Adrenal gland (tissue), 12 donors: Measurements from ENCODE around the gene HEMGN. TPM values are rescaled to one million over a fixed set of nuclear protein-coding genes. Genes with fewer than 3 reads are reported as not detected.

ENCODE experiments used
- DNase-seq, 7 donors: peaks; one replicate each; pipeline ENCODE4 v3.0.0-alpha.2; 2019 to 2020
- H3K27ac ChIP-seq, 5 donors: fragments of 200-600 bp; sonication (generic) in 4 of 5; 1 replicate in 3 of 5; 2 replicates in 2 of 5; pipeline versions ENCODE4 v1.5.1 to v1.8.0; 2016 to 2020; ENCODE audit warnings: mild to moderate bottlenecking in 1 of 5
- H3K27me3 ChIP-seq: fragments of 200-600 bp; 2 replicates; pipeline ENCODE4 v1.8.0; 2021
- H3K36me3 ChIP-seq, 2 donors: fragments of 200-600 bp; replicated peaks in 1 of 2; 1 replicate in 1 of 2; 2 replicates in 1 of 2; pipeline versions ENCODE4 v1.5.1 to v1.8.0; 2018 to 2022
- H3K4me1 ChIP-seq, 2 donors: fragments of 200-600 bp; replicated peaks in 1 of 2; 1 replicate in 1 of 2; 2 replicates in 1 of 2; pipeline versions ENCODE4 v1.5.1 to v1.8.0; 2018 to 2021
- H3K4me3 ChIP-seq, 4 donors: fragments of 200-600 bp; sonication (generic) in 3 of 4; one replicate each; pipeline ENCODE4 v1.5.1; 2016 to 2018
- H3K9me3 ChIP-seq, 3 donors: fragments of 200-600 bp; sonication (generic) in 1 of 3; replicated peaks in 1 of 3; 1 replicate in 2 of 3; 2 replicates in 1 of 3; pipeline versions ENCODE4 v1.5.1 to v1.8.0; 2016 to 2021
- CTCF ChIP-seq, 6 experiments: fragments of 450-650 bp in 4 of 6; fragments of 200-600 bp in 2 of 6; sonication (generic) in 1 of 6; IDR thresholded peaks; 1 replicate in 5 of 6; 2 replicates in 1 of 6; pipeline versions ENCODE4 v1.5.1 to v1.8.0; 2016 to 2021; ENCODE audit warnings: antibody characterized with exemption in 6 of 6, mild to moderate bottlenecking in 2 of 6, moderate library complexity in 1 of 6
- POLR2A ChIP-seq, 2 donors: fragments of 450-650 bp; IDR thresholded peaks; one replicate each; pipeline ENCODE4 v1.6.1; 2017; ENCODE audit warnings: antibody characterized with exemption in 2 of 2, mild to moderate bottlenecking in 2 of 2, moderate library complexity in 1 of 2
- WGBS, 4 donors: extraction: QIAGEN DNeasy Blood & Tissue Kit in 2 of 4; methylation state at CpG; one replicate each; pipeline versions ENCODE4 v1.1.5 to v1.1.7; 2013 to 2017; 5-methylcytosine and 5-hydroxymethylcytosine counted together
- intact Hi-C, 2 donors: fragments of 100-400 bp; cut with DNase I; formaldehyde crosslinking; loops; one replicate each; pipeline versions ENCODE4 v1.14.1 to v1.15.0; 2022 to 2023
- polyA plus RNA-seq, 3 donors: library from polyadenylated mRNA; stranded (reverse); fragments of 200-250 nt in 2 of 3; fragments of 350-450 nt in 1 of 3; fragmentation: Illumina TruSeq in 1 of 3; extraction: RNeasy Lipid Tissue Mini Kit (QIAGEN cat#74804) in 1 of 3; gene quantifications; one replicate each; pipeline ENCODE4 v1.2.3, GENCODE V29; 2013 to 2014
- small RNA-seq, 2 donors: library from RNA; depleted of rRNA; stranded (forward); fragments of <200 nt; gene quantifications; one replicate each; pipeline ENCODE3, GENCODE V24; 2016
- total RNA-seq, 9 donors: library from RNA; depleted of rRNA in 4 of 9; stranded (reverse); fragments of >200 nt in 4 of 9; fragments of 120-200 nt in 1 of 9; fragmentation: NEBNext Ultra II Directional in 1 of 9; extraction: Animal tissue kit (Norgen Biotek cat#: 25700) in 1 of 9; gene quantifications; one replicate each; pipeline versions ENCODE4 v1.1.0 to v1.2.4, GENCODE V29; 2013 to 2023
- donor health status: healthy with polysubstance abuse.
- donor health status: Bipolar disorder and iron deficiency.
- donor health status: DM: yes; HTN: yes; CAD: no.
- donor health status: DM: no; HTN: no; CAD: no.
- donor health status: DM: no; HTN: no; CAD: no.
- donor health status: DM: yes; HTN: yes; CAD: no.

Gene HEMGN
- total and polyA plus RNA-seq, 12 donors = 0.22 to 10.0 (median 0.23) TPM; not detected in 9

- Histone ChIP-seq H3K4me1 (no peaks in the 10 kb centered on the region), H3K27me3 (no peaks in the 10 kb centered on the region), H3K36me3 (no peaks in the 10 kb centered on the region), H3K9me3 (no peaks in the 10 kb centered on the region), H3K4me3 (no peak overlapping the region), H3K27ac (no peak overlapping the region)
- 42 to 62% (median 49%) methylated on average over 9 of the region's 9 CpGs for WGBS, 4 donors
- intact Hi-C loops = loop anchor here in 1 of 2 donors (5.0 kb wide), 1 partner anchor 178 kb away; no protein-coding TSS in a partner anchor
- TF ChIP-seq POLR2A (IDR thresholded peaks at IDR 0.05) (no peak), CTCF (IDR thresholded peaks at IDR 0.05) (peak; percentile 33 to 69 (median 52))
- peak in 4 of 7 donors; percentile 36 to 62 (median 47) for DNase-seq
These were observed 47.8 kb downstream of the HEMGN start for GRCh38 chr9:97889941-97890887.

GRCh38 chr9:97880336-97880735 lies 57.6 kb downstream of the HEMGN start:
- Histone ChIP-seq H3K9me3 (no peaks in the 10 kb centered on the region), H3K4me1 (peaks cover 0 to 3% of the 10 kb centered on the region in 2 donors), H3K27ac (no peak overlapping the region), H3K36me3 (no peaks in the 10 kb centered on the region), H3K4me3 (no peak overlapping the region), H3K27me3 (no peaks in the 10 kb centered on the region)
- WGBS, 4 donors = 27 to 61% (median 48%) methylated on average over 3 to 4 of the region's 4 CpGs
- DNase-seq = peak; percentile 46 to 83 (median 70)
- TF ChIP-seq POLR2A (IDR thresholded peaks at IDR 0.05) = no peak
- peak in 1 of 6 experiments; percentile 9 for TF ChIP-seq CTCF (IDR thresholded peaks at IDR 0.05)
- intact Hi-C loops = no loop called here

Small RNA genes within 50 kb of the gene (small RNA-seq; reads per million reads assigned to genes)
- gene RF00019 = 0 reads per million in 2 donors

Other genes starting within 250 kb of the HEMGN start
- gene XPA, start 240.8 kb downstream of the HEMGN start, total RNA-seq = 10 to 100 TPM in 8 of 9 donors, 1 to 10 TPM in 1; 7.5 to 21.0 (median 15.6) TPM
- gene XPA, start 240.8 kb downstream of the HEMGN start, polyA plus RNA-seq = 10 to 100 TPM in 2 of 3 donors, 1 to 10 TPM in 1; 8.9 to 18.0 (median 15.4) TPM
- gene FOXE1, start 84.9 kb downstream of the HEMGN start, total RNA-seq = under 1 TPM in 1 of 9 donors, not detected in 8; 0.78 TPM
- gene FOXE1, start 84.9 kb downstream of the HEMGN start, polyA plus RNA-seq = not detected
- gene TRMO, start 15.7 kb downstream of the HEMGN start, total RNA-seq = 10 to 100 TPM; 11.4 to 30.3 (median 18.0) TPM
- 10 to 100 TPM in 1 of 3 donors, 1 to 10 TPM in 2; 7.8 to 40.4 (median 9.5) TPM for gene TRMO, start 15.7 kb downstream of the HEMGN start, polyA plus RNA-seq
- 100 to 1,000 TPM in 1 of 9 donors, 10 to 100 TPM in 8; 13.4 to 100 (median 23.6) TPM for gene ANP32B, start 45.2 kb upstream of the HEMGN start, total RNA-seq
- gene ANP32B, start 45.2 kb upstream of the HEMGN start, polyA plus RNA-seq = 100 to 1,000 TPM in 2 of 3 donors, 10 to 100 TPM in 1; 72.9 to 156 (median 122) TPM
- 10 to 100 TPM; 24.2 to 81.5 (median 39.0) TPM for gene NANS, start 118.6 kb upstream of the HEMGN start, total RNA-seq
- 10 to 100 TPM; 27.8 to 77.9 (median 38.4) TPM for gene NANS, start 118.6 kb upstream of the HEMGN start, polyA plus RNA-seq
- gene TRIM14, start 181.1 kb upstream of the HEMGN start, total RNA-seq = 10 to 100 TPM in 7 of 9 donors, 1 to 10 TPM in 1, under 1 TPM in 1; 0.72 to 24.8 (median 14.5) TPM
- 1 to 10 TPM; 2.6 to 7.1 (median 6.2) TPM for gene TRIM14, start 181.1 kb upstream of the HEMGN start, polyA plus RNA-seq